Cerebellar nuclear complex (tissue), 1 donor: ENCODE measurements around the gene CAPN10.

Experiments
- DNase-seq, 2 experiments: peaks; one replicate each; lab custom pipeline; 2025; lab: John Stamatoyannopoulos, UW

Gene CAPN10

GRCh38 chr2:240638512-240639160 is 52.1 kb downstream of the CAPN10 start:
- DNase-seq: no peak

- DNase-seq: no peak
Observed at GRCh38 chr2:240639566-240639965, 53.0 kb downstream of the CAPN10 start.

GRCh38 chr2:240640939-240641338 is 54.4 kb downstream of the CAPN10 start:
- no peak for DNase-seq

GRCh38 chr2:240642061-240642805 is 55.7 kb downstream of the CAPN10 start:
- no peak for DNase-seq

GRCh38 chr2:240642806-240643092 is 56.2 kb downstream of the CAPN10 start:
- DNase-seq: no peak

- no peak for DNase-seq
Observed at GRCh38 chr2:240643093-240643810, 56.7 kb downstream of the CAPN10 start.

GRCh38 chr2:240643811-240644150 is 57.2 kb downstream of the CAPN10 start:
- DNase-seq: no peak

- no peak for DNase-seq
Observed at GRCh38 chr2:240644171-240644651, 57.7 kb downstream of the CAPN10 start.

- no peak for DNase-seq
Observed at GRCh38 chr2:240644859-240645301, 58.3 kb downstream of the CAPN10 start.

GRCh38 chr2:240645346-240645745 is 58.8 kb downstream of the CAPN10 start:
- no peak for DNase-seq

GRCh38 chr2:240645801-240646175 is 59.3 kb downstream of the CAPN10 start:
- DNase-seq: no peak

- DNase-seq: no peak
Observed at GRCh38 chr2:240646176-240646899, 59.8 kb downstream of the CAPN10 start.

GRCh38 chr2:240646900-240647502 is 60.5 kb downstream of the CAPN10 start:
- DNase-seq: no peak

- DNase-seq: no peak
Observed at GRCh38 chr2:240647503-240648154, 61.1 kb downstream of the CAPN10 start.

- no peak for DNase-seq
Observed at GRCh38 chr2:240648155-240648649, 61.7 kb downstream of the CAPN10 start.
